ENCODE measurements around the gene LILRB5.
A peak's percentile ranks its signal among the peaks of the same experiment; 100 is the strongest.
"Not testable (repeated sequence)": the region's sequence is repeated elsewhere in the genome, so short reads cannot be mapped to it uniquely, and the experiment has no call there.

Gene LILRB5

GRCh38 chr19:54257116-54257480, at the start of gene LILRB5:
Gene LILRB5, minus strand, starts transcription at chr19:54257273. Its CDS starts 80 bp downstream, at chr19:54257193.
- DNase-seq: no peak

GRCh38 chr19:54305141-54305540, 48.1 kb upstream of the LILRB5 start:
- no peak for DNase-seq

GRCh38 chr19:54302257-54302656, 45.2 kb upstream of the LILRB5 start:
- peak; percentile 94 for DNase-seq

GRCh38 chr19:54299515-54299914, 42.4 kb upstream of the LILRB5 start:
- DNase-seq: no peak

- no peak for DNase-seq
Observed at GRCh38 chr19:54299126-54299498, 42.0 kb upstream of the LILRB5 start.

- DNase-seq: no peak
Observed at GRCh38 chr19:54298357-54299125, 41.5 kb upstream of the LILRB5 start.

GRCh38 chr19:54297759-54298305, 40.8 kb upstream of the LILRB5 start:
- DNase-seq: no peak

- DNase-seq: no peak
Observed at GRCh38 chr19:54294539-54294938, 37.5 kb upstream of the LILRB5 start.

- DNase-seq: not testable (repeated sequence)
Observed at GRCh38 chr19:54289160-54289559, 32.1 kb upstream of the LILRB5 start.

- DNase-seq: no peak
Observed at GRCh38 chr19:54287456-54287855, 30.4 kb upstream of the LILRB5 start.

GRCh38 chr19:54286283-54286682, 29.2 kb upstream of the LILRB5 start:
- DNase-seq: not testable (repeated sequence)

- DNase-seq: not testable (repeated sequence)
Observed at GRCh38 chr19:54285427-54286056, 28.5 kb upstream of the LILRB5 start.

- DNase-seq: peak; percentile 77
Observed at GRCh38 chr19:54282686-54283470, 25.8 kb upstream of the LILRB5 start.

GRCh38 chr19:54281729-54282075, 24.6 kb upstream of the LILRB5 start:
- DNase-seq: not testable (repeated sequence)

- DNase-seq: peak; percentile 56
Observed at GRCh38 chr19:54281007-54281728, 24.1 kb upstream of the LILRB5 start, which contains the start of gene LILRB2. Gene LILRB2, minus strand, starts transcription at chr19:54281110. Its CDS starts 614 bp downstream, at chr19:54280496.

GRCh38 chr19:54280441-54280840, 23.4 kb upstream of the LILRB5 start:
- not testable (repeated sequence) for DNase-seq

- not testable (repeated sequence) for DNase-seq
Observed at GRCh38 chr19:54280025-54280424, 23.0 kb upstream of the LILRB5 start.

GRCh38 chr19:54279406-54279962, 22.4 kb upstream of the LILRB5 start:
- no peak for DNase-seq

- DNase-seq: not testable (repeated sequence)
Observed at GRCh38 chr19:54278571-54279195, 21.6 kb upstream of the LILRB5 start.

GRCh38 chr19:54278056-54278455, 21.0 kb upstream of the LILRB5 start:
- not testable (repeated sequence) for DNase-seq

- not testable (repeated sequence) for DNase-seq
Observed at GRCh38 chr19:54277111-54277615, 20.1 kb upstream of the LILRB5 start.

GRCh38 chr19:54275951-54276350, 18.9 kb upstream of the LILRB5 start:
- DNase-seq: no peak

Data from GF-D8 (cell line).